BE2C (cell line): Measurements from ENCODE around the gene ANGEL2.

Source experiments
- DNase-seq: peaks from one replicate; pipeline ENCODE4 v3.0.0-alpha.2; 2020
- H3K27me3 ChIP-seq: fragments of 250-450 bp; sonication (Bioruptor Pico); 2 replicates; pipeline ENCODE4 v1.5.1; 2020; ENCODE audit warnings: mild to moderate bottlenecking
- H3K36me3 ChIP-seq: fragments of 250-450 bp; sonication (Bioruptor Pico); 2 replicates; pipeline ENCODE4 v1.5.1; 2020; ENCODE audit warnings: mild to moderate bottlenecking
- H3K4me1 ChIP-seq: fragments of 250-450 bp; sonication (Bioruptor Pico); 2 replicates; pipeline ENCODE4 v1.5.1; 2020
- H3K4me3 ChIP-seq: 2 replicates; pipeline ENCODE4 v1.5.1; 2011; ENCODE audit warnings: low read depth, low read length
- H3K9me3 ChIP-seq: fragments of 250-450 bp; sonication (Bioruptor Pico); 2 replicates; pipeline ENCODE4 v1.5.1; 2020
- TF ChIP-seq, protein P1 (sequence below): IDR thresholded peaks from 2 replicates; pipeline ENCODE4 v1.5.1; 2012; ENCODE audit warnings: mild to moderate bottlenecking, low read depth, low read length

Gene ANGEL2

DNA sequence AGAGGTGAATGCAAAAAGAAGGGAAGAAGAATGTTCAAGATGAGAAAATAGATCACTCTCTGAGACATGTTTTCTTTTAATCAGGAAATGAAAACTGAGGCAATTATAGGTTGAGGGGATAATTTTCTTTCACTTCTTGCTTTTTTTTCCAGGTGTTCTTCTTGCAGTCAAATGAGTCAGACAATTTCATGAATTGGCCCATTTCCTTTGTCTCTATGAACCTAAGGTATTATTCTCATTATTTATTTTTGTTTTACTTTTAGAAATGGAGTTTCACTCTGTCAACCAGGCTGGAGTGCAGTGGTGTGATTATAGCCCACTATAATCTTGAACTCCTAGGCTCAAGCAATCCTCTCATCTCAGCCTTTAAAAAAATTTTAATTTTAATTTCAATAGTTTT lies 68.8 kb downstream of the ANGEL2 start:
- Histone ChIP-seq H3K36me3 (no peaks in the 10 kb centered on the region), H3K4me1 (no peaks in the 10 kb centered on the region), H3K9me3 (no peaks in the 10 kb centered on the region), H3K4me3 (no peak overlapping the region), H3K27me3 (no peaks in the 10 kb centered on the region)
- TF ChIP-seq, protein P1, sequence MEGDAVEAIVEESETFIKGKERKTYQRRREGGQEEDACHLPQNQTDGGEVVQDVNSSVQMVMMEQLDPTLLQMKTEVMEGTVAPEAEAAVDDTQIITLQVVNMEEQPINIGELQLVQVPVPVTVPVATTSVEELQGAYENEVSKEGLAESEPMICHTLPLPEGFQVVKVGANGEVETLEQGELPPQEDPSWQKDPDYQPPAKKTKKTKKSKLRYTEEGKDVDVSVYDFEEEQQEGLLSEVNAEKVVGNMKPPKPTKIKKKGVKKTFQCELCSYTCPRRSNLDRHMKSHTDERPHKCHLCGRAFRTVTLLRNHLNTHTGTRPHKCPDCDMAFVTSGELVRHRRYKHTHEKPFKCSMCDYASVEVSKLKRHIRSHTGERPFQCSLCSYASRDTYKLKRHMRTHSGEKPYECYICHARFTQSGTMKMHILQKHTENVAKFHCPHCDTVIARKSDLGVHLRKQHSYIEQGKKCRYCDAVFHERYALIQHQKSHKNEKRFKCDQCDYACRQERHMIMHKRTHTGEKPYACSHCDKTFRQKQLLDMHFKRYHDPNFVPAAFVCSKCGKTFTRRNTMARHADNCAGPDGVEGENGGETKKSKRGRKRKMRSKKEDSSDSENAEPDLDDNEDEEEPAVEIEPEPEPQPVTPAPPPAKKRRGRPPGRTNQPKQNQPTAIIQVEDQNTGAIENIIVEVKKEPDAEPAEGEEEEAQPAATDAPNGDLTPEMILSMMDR: no peak
- DNase-seq: no peak

DNA sequence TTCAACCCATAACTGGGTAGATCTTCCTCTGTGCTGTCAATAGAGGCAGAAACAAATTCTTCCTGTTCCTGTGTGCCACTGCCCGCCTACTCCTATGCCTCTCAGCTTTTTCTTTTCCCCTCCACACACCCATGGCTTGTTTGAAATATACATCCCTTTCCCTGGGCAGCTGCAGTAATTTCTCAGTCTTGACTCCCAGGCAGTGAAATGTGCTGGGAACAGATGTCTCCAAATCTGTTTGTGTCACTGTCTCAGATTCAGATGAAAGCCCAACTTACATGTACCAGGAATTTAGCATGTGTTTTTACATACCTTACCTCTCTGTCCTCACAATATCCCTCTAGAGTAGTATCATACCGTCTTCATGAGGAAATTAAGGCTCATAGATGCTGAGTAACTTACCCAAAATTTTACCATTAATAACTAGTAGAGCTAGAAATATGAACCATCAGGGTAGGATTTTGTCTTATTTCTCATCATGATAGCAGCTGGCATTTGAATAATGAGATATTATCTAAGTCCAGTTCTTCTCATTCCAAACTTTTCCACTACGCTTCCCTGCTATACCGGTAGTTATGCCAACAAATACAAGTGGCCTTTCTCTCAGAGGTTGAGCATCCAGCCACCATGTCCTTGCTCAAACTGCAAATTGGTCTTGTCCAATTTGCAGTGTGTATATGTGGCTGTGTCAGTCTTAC lies 70.1 kb downstream of the ANGEL2 start:
- TF ChIP-seq, protein P1: no peak
- no peak for DNase-seq
- Histone ChIP-seq H3K4me1 (no peaks in the 10 kb centered on the region), H3K36me3 (no peaks in the 10 kb centered on the region), H3K9me3 (peaks cover 1% of the 10 kb centered on the region; the same call in 1 of the 2 replicates), H3K4me3 (no peak overlapping the region), H3K27me3 (no peaks in the 10 kb centered on the region)

DNA sequence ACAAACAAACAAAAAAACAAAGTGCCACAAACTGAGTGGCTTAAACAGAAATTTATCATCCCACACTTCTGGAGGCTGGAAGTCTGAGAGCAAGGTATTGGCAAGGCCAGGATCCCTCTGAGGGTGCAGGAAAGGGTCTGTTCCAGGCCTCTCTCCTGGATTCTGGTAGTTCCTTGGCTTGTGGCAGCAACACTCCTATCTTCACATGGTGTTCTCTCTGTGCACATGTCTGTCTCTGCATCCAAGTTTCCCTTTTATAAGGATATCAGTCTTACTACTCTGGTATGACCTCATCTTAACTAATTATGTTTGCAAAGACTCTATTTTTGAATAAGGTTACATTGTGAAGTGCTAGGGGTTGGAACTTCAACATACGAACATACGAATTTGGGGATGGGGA lies 70.6 kb downstream of the ANGEL2 start:
- Histone ChIP-seq H3K4me1 (no peaks in the 10 kb centered on the region), H3K27me3 (no peaks in the 10 kb centered on the region), H3K9me3 (peaks cover 3% of the 10 kb centered on the region; the same call in 1 of the 2 replicates), H3K4me3 (no peak overlapping the region), H3K36me3 (no peaks in the 10 kb centered on the region)
- DNase-seq: no peak
- TF ChIP-seq, protein P1: no peak

DNA sequence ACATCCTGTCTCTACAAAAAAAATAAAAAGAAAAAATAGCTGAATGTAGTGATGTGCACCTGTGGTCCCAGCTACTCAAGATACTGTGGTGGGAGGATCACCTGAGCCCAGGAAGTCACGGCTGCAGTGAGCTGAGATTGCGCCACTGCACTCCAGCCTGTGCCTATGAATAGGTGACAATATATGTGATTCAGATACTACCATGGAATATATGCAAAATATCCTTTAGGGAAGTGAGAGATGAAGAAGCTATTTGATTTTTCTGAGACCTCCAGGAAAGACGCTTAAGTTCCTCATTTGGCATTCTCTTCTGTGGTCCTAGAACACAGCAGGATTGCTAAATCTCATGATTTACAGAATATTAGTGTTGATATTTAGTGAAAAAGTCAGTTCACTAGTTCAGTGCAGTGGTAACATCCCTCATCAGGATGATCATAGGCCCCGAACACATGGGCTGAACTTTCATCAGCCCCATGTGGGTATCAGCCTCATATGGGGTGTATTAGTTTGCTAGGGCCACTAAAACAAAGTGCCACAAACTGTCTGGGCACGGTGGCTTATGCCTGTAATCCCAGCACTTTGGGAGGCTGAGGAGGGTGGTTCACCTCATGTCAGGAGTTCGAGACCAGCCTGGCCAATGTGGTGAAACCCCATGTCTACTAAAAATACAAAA lies 71.3 kb downstream of the ANGEL2 start:
- no peak for DNase-seq
- H3K4me1 ChIP-seq: no peaks in the 10 kb centered on the region
- H3K9me3 ChIP-seq: peaks cover 3% of the 10 kb centered on the region; the same call in 1 of the 2 replicates
- TF ChIP-seq, protein P1: no peak
- no peak overlapping the region for H3K4me3 ChIP-seq
- no peaks in the 10 kb centered on the region for H3K36me3 ChIP-seq
- no peaks in the 10 kb centered on the region for H3K27me3 ChIP-seq

- TF ChIP-seq, protein P1: no peak
- no peak overlapping the region for H3K4me3 ChIP-seq
- H3K36me3 ChIP-seq: no peaks in the 10 kb centered on the region
- no peaks in the 10 kb centered on the region for H3K27me3 ChIP-seq
- H3K4me1 ChIP-seq: no peaks in the 10 kb centered on the region; the same call in 1 of the 2 replicates
- peaks cover 3% of the 10 kb centered on the region; the same call in 1 of the 2 replicates for H3K9me3 ChIP-seq
- no peak for DNase-seq
Observed at GRCh38 chr1:212943393-212943710, 72.3 kb downstream of the ANGEL2 start.

GRCh38 chr1:212942679-212943392 lies 72.8 kb downstream of the ANGEL2 start:
- Histone ChIP-seq H3K36me3 (no peaks in the 10 kb centered on the region), H3K27me3 (no peaks in the 10 kb centered on the region), H3K4me3 (no peak overlapping the region), H3K9me3 (peaks cover 3% of the 10 kb centered on the region; the same call in 1 of the 2 replicates), H3K4me1 (no peaks in the 10 kb centered on the region; the same call in 1 of the 2 replicates)
- DNase-seq: no peak
- TF ChIP-seq, protein P1: no peak
